ENCODE data around the gene VPS13C. TPM values are rescaled to one million over a fixed set of nuclear protein-coding genes. Genes with fewer than 3 reads are reported as not detected.

Gene VPS13C
- total and polyA plus RNA-seq, 8 donors: 5.4 to 207 (median 89.4) TPM

- no peak for DNase-seq
- H3K27ac ChIP-seq: no peak overlapping the region
- H3K4me1 ChIP-seq: peaks cover 0 to 23% (median 14%) of the 10 kb centered on the region in 4 donors
- H3K36me3 ChIP-seq: no peaks in the 10 kb centered on the region
- H3K4me3 ChIP-seq: no peak overlapping the region
- TF ChIP-seq POLR2AphosphoS5 (IDR thresholded peaks at IDR 0.05) (no peak), EP300 (IDR thresholded peaks at IDR 0.05) (no peak), CTCF (IDR thresholded peaks at IDR 0.05) (no peak), POLR2A (IDR thresholded peaks at IDR 0.05) (no peak)
- no peaks in the 10 kb centered on the region for H3K9me3 ChIP-seq
- intact Hi-C loops (cut with DNase I; ENCODE audit: low total_unique reads): no loop called here
- no peaks in the 10 kb centered on the region for H3K27me3 ChIP-seq
- WGBS, 5 donors: 79 to 87% (median 87%) methylated on average over 3 of the region's 3 CpGs
Measured at GRCh38 chr15:62106096-62106495, 45.8 kb upstream of the VPS13C start.

GRCh38 chr15:62105266-62105665, 45.0 kb upstream of the VPS13C start:
- Histone ChIP-seq H3K27me3 (no peaks in the 10 kb centered on the region), H3K36me3 (no peaks in the 10 kb centered on the region), H3K9me3 (no peaks in the 10 kb centered on the region), H3K4me3 (no peak overlapping the region), H3K4me1 (peaks cover 0 to 20% (median 11%) of the 10 kb centered on the region in 4 donors), H3K27ac (no peak overlapping the region)
- WGBS, 5 donors: 89 to 98% (median 95%) methylated on average over 11 of the region's 11 CpGs
- TF ChIP-seq POLR2A (IDR thresholded peaks at IDR 0.05) (no peak), POLR2AphosphoS5 (IDR thresholded peaks at IDR 0.05) (no peak), CTCF (IDR thresholded peaks at IDR 0.05) (no peak), EP300 (IDR thresholded peaks at IDR 0.05) (no peak)
- intact Hi-C loops (cut with DNase I; ENCODE audit: low total_unique reads): no loop called here
- DNase-seq: no peak

- Histone ChIP-seq H3K27ac (no peak overlapping the region), H3K9me3 (no peaks in the 10 kb centered on the region), H3K4me3 (no peak overlapping the region), H3K27me3 (no peaks in the 10 kb centered on the region), H3K36me3 (no peaks in the 10 kb centered on the region), H3K4me1 (peaks cover 0 to 16% (median 6%) of the 10 kb centered on the region in 4 donors)
- TF ChIP-seq CTCF (IDR thresholded peaks at IDR 0.05) (no peak), POLR2AphosphoS5 (IDR thresholded peaks at IDR 0.05) (no peak), EP300 (IDR thresholded peaks at IDR 0.05) (no peak), POLR2A (IDR thresholded peaks at IDR 0.05) (no peak)
- intact Hi-C loops (cut with DNase I; ENCODE audit: low total_unique reads): no loop called here
- WGBS, 5 donors: 44 to 88% (median 69%) methylated on average over 5 of the region's 5 CpGs
- no peak for DNase-seq
Measured at GRCh38 chr15:62104846-62105245, 44.6 kb upstream of the VPS13C start.

GRCh38 chr15:62104401-62104800, 44.2 kb upstream of the VPS13C start:
- DNase-seq: no peak
- H3K27me3 ChIP-seq: no peaks in the 10 kb centered on the region
- H3K27ac ChIP-seq: no peak overlapping the region
- WGBS, 5 donors: 49 to 81% (median 80%) methylated on average over 3 of the region's 3 CpGs
- no peaks in the 10 kb centered on the region for H3K36me3 ChIP-seq
- no peak overlapping the region for H3K4me3 ChIP-seq
- no peaks in the 10 kb centered on the region for H3K9me3 ChIP-seq
- TF ChIP-seq POLR2A (IDR thresholded peaks at IDR 0.05) (no peak), POLR2AphosphoS5 (IDR thresholded peaks at IDR 0.05) (no peak), CTCF (IDR thresholded peaks at IDR 0.05) (no peak), EP300 (IDR thresholded peaks at IDR 0.05) (no peak)
- intact Hi-C loops (cut with DNase I; ENCODE audit: low total_unique reads): no loop called here
- H3K4me1 ChIP-seq: peaks cover 0 to 15% (median 4%) of the 10 kb centered on the region in 4 donors

Measured in stomach (tissue), 9 donors.